SH-SY5Y (cell line): Measurements from ENCODE around the gene BSDC1.

ENCODE experiments used
- GATA2 ChIP-seq: IDR thresholded peaks from 2 replicates; pipeline ENCODE4 v1.6.1; 2011; ENCODE audit warnings: mild to moderate bottlenecking, low read depth, low read length
- GATA3 ChIP-seq: IDR thresholded peaks from 2 replicates; pipeline ENCODE4 v1.6.1; 2011; ENCODE audit warnings: low read depth, mild to moderate bottlenecking, low read length, moderate library complexity

DNA sequence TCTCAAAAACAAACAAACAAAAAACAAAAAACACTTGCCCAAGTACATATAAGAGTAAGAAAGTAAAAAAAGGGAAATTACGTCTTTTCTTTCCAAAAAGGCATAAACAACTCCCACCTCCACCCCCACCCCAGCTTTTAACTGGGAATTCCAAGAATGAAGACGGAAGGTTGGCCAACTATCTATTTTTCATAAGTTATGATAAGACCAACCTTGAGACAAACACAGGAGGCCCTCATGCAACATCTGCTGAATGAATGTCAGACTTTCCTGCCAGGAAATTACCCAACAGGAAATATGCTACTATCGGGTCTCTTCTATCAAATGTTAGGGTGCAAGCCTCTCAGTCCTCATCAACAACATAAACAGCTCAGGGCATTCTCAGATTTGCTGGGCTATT is 1.9 kb downstream of the BSDC1 start:
- TF ChIP-seq GATA3: no peak
- TF ChIP-seq GATA2: no peak
